ENCODE data around the gene GRB14.

DNA sequence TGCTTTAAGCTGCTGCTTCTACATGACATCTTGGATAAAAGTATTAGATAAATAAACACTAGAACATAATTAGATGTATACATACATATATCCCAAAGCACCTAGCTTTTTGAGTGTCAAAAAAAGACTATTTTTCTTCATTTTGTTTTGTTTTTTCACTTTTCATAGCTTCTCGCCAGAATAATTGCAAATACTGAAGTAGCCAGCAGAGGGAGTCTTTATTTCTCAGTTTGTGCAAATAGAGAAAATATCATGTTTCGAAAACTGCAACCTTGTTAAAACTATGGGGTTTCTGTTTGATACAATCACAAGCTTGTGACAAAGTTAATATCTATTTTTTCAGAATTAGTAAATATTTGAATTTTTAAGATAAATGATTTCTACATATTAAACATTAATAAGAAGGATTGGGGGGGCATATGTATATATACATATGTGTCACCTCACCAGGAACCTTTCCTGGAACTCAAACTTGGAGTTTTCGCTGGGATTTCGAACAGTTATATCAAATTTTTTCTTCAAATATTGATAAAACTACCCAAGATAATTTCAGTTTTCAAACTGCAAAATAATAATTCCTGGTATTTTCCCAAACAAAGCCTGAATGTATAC is 61.0 kb downstream of the GRB14 start:
- TF ChIP-seq, protein P1, sequence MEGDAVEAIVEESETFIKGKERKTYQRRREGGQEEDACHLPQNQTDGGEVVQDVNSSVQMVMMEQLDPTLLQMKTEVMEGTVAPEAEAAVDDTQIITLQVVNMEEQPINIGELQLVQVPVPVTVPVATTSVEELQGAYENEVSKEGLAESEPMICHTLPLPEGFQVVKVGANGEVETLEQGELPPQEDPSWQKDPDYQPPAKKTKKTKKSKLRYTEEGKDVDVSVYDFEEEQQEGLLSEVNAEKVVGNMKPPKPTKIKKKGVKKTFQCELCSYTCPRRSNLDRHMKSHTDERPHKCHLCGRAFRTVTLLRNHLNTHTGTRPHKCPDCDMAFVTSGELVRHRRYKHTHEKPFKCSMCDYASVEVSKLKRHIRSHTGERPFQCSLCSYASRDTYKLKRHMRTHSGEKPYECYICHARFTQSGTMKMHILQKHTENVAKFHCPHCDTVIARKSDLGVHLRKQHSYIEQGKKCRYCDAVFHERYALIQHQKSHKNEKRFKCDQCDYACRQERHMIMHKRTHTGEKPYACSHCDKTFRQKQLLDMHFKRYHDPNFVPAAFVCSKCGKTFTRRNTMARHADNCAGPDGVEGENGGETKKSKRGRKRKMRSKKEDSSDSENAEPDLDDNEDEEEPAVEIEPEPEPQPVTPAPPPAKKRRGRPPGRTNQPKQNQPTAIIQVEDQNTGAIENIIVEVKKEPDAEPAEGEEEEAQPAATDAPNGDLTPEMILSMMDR (conservative IDR thresholded peaks at IDR 0.05 in 1 of 2, IDR thresholded peaks at IDR 0.05 in 1 of 2; ENCODE audit: low read depth in 1 of 2, low read length in 2 of 2), result peak; percentile 47 to 64
- TF ChIP-seq EZH2 (IDR thresholded peaks at IDR 0.05; ENCODE audit: low read length, missing control alignments), result no peak
